Naive thymus-derived CD4-positive, alpha-beta T cell (primary cell): ENCODE results near the gene FBXO41. TPM values are rescaled to one million over a fixed set of nuclear protein-coding genes. Genes with fewer than 3 reads are reported as not detected.

ENCODE experiments used
- ATAC-seq: fragments of 150-1000 bp; cut with Tn5 transposase; 2 replicates; pipeline ENCODE4 v1.10.0; 2021; ENCODE audit warnings: mild to moderate bottlenecking, moderate library complexity
- CTCF ChIA-PET: fragments of 350-600 bp; sonication (Branson Sonifier 250); formaldehyde crosslinking; loops from one replicate; lab custom pipeline; 2021; ENCODE audit warnings: antibody characterized with exemption; lab: Charles Lee
- POLR2A ChIA-PET: fragments of 350-600 bp; sonication (Branson Sonifier 250); formaldehyde crosslinking; loops from one replicate; lab custom pipeline; 2021; ENCODE audit warnings: antibody characterized with exemption, inconsistent platforms; lab: Charles Lee
- DNase-seq, 9 donors: peaks; one replicate each; pipeline versions ENCODE4 v3.0.0 to v3.0.0-alpha.2; 2020 to 2022; ENCODE audit warnings: mixed read lengths in 1 of 9
- H3K27ac ChIP-seq: one replicate; pipeline ENCODE4 v1.7.0; 2013; ENCODE audit warnings: mild to moderate bottlenecking, low read depth, low read length, moderate library complexity
- H3K27me3 ChIP-seq, 2 donors: one replicate each; pipeline ENCODE4 v1.7.0; 2013; ENCODE audit warnings: low read length in 2 of 2, mild to moderate bottlenecking in 2 of 2, moderate library complexity in 2 of 2; ENCODE audit not compliant: control insufficient read depth in 2 of 2, insufficient read depth in 2 of 2
- H3K36me3 ChIP-seq, 3 experiments: 1 replicate in 2 of 3; 2 replicates in 1 of 3; pipeline ENCODE4 v1.7.0; 2013; ENCODE audit warnings: low read length in 3 of 3, mild to moderate bottlenecking in 3 of 3, moderate library complexity in 1 of 3; ENCODE audit not compliant: insufficient read depth in 3 of 3, control insufficient read depth in 2 of 3
- H3K4me1 ChIP-seq, 2 donors: one replicate each; pipeline ENCODE4 v1.7.0; 2013; ENCODE audit warnings: low read length in 2 of 2, mild to moderate bottlenecking in 2 of 2, moderate library complexity in 1 of 2; ENCODE audit not compliant: control insufficient read depth in 2 of 2, insufficient read depth in 2 of 2
- H3K4me3 ChIP-seq: 2 replicates; pipeline ENCODE4 v1.7.0; 2013; ENCODE audit warnings: mild to moderate bottlenecking, low read length
- H3K9me3 ChIP-seq, 3 experiments: 1 replicate in 2 of 3; 2 replicates in 1 of 3; pipeline ENCODE4 v1.7.0; 2013; ENCODE audit warnings: low read length in 3 of 3; ENCODE audit not compliant: control insufficient read depth in 2 of 3
- H3K27ac Mint-ChIP-seq, 9 donors: one replicate each; pipeline ENCODE4 v1.8.0; 2020 to 2022; ENCODE audit warnings: mixed read lengths in 9 of 9, mild to moderate bottlenecking in 8 of 9, moderate library complexity in 5 of 9, inconsistent platforms in 2 of 9
- H3K27me3 Mint-ChIP-seq, 5 donors: one replicate each; pipeline ENCODE4 v1.8.0; 2021 to 2022; ENCODE audit warnings: mixed read lengths in 5 of 5, mild to moderate bottlenecking in 1 of 5
- H3K36me3 Mint-ChIP-seq, 5 donors: one replicate each; pipeline ENCODE4 v1.8.0; 2020 to 2022; ENCODE audit warnings: mixed read lengths in 5 of 5, mild to moderate bottlenecking in 3 of 5, inconsistent platforms in 1 of 5
- H3K4me1 Mint-ChIP-seq, 7 donors: one replicate each; pipeline ENCODE4 v1.8.0; 2020 to 2022; ENCODE audit warnings: mixed read lengths in 7 of 7, mild to moderate bottlenecking in 3 of 7, inconsistent platforms in 1 of 7
- H3K4me3 Mint-ChIP-seq, 10 donors: one replicate each; pipeline ENCODE4 v1.8.0; 2020 to 2022; ENCODE audit warnings: mild to moderate bottlenecking in 10 of 10, mixed read lengths in 10 of 10, moderate library complexity in 6 of 10, inconsistent platforms in 2 of 10
- H3K9me3 Mint-ChIP-seq, 11 donors: one replicate each; pipeline ENCODE4 v1.8.0; 2020 to 2022; ENCODE audit warnings: mixed read lengths in 11 of 11, mild to moderate bottlenecking in 4 of 11, inconsistent platforms in 1 of 11, moderate library complexity in 1 of 11
- intact Hi-C, 2 donors: fragments of 100-400 bp; cut with micrococcal nuclease; formaldehyde crosslinking; loops; one replicate each; pipeline ENCODE4 v1.15.1; 2023
- polyA plus RNA-seq, 2 donors: library from polyadenylated mRNA; unstranded; fragments of 300-500 nt; fragmentation: Illumina TruSeq; gene quantifications; one replicate each; pipeline ENCODE4 v1.2.3, GENCODE V29; 2021
- total RNA-seq, 6 experiments: library from RNA in 5 of 6; stranded (reverse) in 5 of 6; gene quantifications; 1 replicate in 5 of 6; 2 replicates in 1 of 6; pipeline ENCODE4 v1.2.3 and lab custom pipeline; 2021 to 2026

The FBXO41 gene
- total and polyA plus RNA-seq, 7 experiments from 2014 or later = 1.5 to 19.6 (median 14.1) TPM

DNA sequence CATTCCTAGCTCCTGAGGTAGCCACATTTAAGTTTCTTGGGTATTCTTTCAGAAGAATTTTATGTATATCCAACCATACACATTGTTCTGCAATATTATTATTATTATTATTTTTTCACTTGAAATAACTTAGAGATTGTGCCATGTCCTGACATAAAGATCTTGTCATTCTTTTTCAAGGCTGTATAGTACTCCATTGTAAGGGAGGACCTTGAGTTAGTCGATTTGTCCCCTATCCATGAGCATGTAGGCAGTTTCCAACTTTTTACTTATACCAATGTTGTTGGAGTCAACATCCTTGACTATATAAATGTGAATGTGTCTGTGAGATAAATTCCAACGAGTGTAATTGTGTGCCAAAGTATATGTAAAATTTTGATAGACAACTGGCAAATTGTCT lies 10.0 kb upstream of the FBXO41 start:
- ATAC-seq = no peak
- Histone ChIP-seq H3K4me1 (peaks cover 17 to 18% of the 10 kb centered on the region in 2 donors), H3K4me3 (no peak overlapping the region), H3K9me3 (no peaks in the 10 kb centered on the region), H3K27ac (no peak overlapping the region), H3K27me3 (peaks cover 11 to 25% of the 10 kb centered on the region in 2 donors), H3K36me3 (no peaks in the 10 kb centered on the region)
- H3K4me3 Mint-ChIP-seq = peak overlapping the region in 6 of 10 donors; percentile 32 to 68 (median 60)
- H3K4me1 Mint-ChIP-seq = peaks cover 7 to 25% (median 14%) of the 10 kb centered on the region in 7 donors
- H3K27me3 Mint-ChIP-seq = peaks cover 50 to 78% (median 62%) of the 10 kb centered on the region in 5 donors
- no peak for DNase-seq
- H3K27ac Mint-ChIP-seq = no peak overlapping the region
- ChIA-PET CTCF (no interaction called here), POLR2A (interaction anchor here (2.4 kb wide), 1 partner anchor 61 kb away, joined by 9 read pairs; the partner anchor contains the start of gene PRADC1)
- intact Hi-C loops = loop anchor here (5.0 to 10.0 kb wide), 3 partner anchors 182 to 1278 kb away; partner anchors contain the start of genes RAB11FIP5 (in 1 of the 2) and SPR (in 1 of the 2)
- no peaks in the 10 kb centered on the region for H3K36me3 Mint-ChIP-seq
- H3K9me3 Mint-ChIP-seq = peaks cover 0 to 4% (median 0%) of the 10 kb centered on the region in 11 donors

DNA sequence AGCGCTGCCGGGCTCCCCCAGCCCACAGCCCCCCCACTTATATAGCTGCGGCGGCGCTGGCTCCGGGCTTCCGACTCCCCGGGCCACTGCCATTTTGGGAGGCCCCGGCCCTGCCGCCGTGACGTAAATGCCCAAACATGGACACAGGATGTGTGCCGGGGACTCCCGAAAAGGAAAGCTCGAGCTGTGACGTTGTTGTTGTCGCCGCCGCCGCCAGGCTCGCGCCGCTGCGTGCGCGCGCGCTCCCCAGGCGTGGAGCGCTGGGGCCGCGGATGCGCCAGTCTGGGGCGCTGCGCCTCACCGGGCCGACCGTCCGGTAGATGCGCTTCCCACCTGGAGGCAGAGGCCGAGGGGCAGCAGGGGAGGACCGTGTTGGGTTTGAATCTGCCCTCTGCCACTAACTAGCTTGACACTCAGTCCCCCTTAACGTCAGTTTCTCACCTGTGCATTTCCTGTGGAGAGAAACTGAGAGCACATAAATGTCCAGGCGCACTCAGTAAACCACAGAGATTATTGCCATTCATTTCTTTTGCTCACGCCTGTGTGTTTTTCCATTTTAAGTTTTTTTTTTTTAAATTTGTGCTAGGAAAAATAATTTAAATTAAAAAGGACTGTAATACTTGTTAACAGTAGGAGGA lies 9.4 kb upstream of the FBXO41 start, which contains the start of gene EGR4:
Gene EGR4 (minus strand): TSS at position 15 of the 638 bp plus-strand sequence. CDS start 231 bp downstream, outside the sequence.
- Histone ChIP-seq H3K4me1 (peaks cover 17 to 18% of the 10 kb centered on the region in 2 donors), H3K9me3 (no peaks in the 10 kb centered on the region), H3K4me3 (peak within 1 kb of the TSS; percentile 72), H3K36me3 (no peaks in the 10 kb centered on the region), H3K27me3 (peaks cover 11 to 25% of the 10 kb centered on the region in 2 donors), H3K27ac (no peak within 1 kb of the TSS)
- ChIA-PET CTCF (no interaction called here), POLR2A (interaction anchor here (2.4 kb wide), 1 partner anchor 61 kb away, joined by 9 read pairs; the partner anchor contains the start of gene PRADC1)
- ATAC-seq = peak; percentile 94
- Mint-ChIP-seq H3K36me3 (no peaks in the 10 kb centered on the region), H3K4me3 (peak within 1 kb of the TSS; percentile 59 to 82 (median 72)), H3K4me1 (peaks cover 7 to 25% (median 14%) of the 10 kb centered on the region in 7 donors), H3K27ac (peak within 1 kb of the TSS in 4 of 9 donors; percentile 9 to 81 (median 30)), H3K9me3 (peaks cover 0 to 4% (median 0%) of the 10 kb centered on the region in 11 donors), H3K27me3 (peaks cover 48 to 83% (median 66%) of the 10 kb centered on the region in 5 donors)
- DNase-seq = peak; percentile 70 to 96 (median 88)
- intact Hi-C loops = loop anchor here (1.0 to 10.0 kb wide), 9 partner anchors 9 to 1279 kb away; partner anchors contain the start of genes ALMS1 (in 2 of the 2), FBXO41 (in 2 of the 2), CCT7 (in 1 of the 2) and PRADC1 (in 1 of the 2)

DNA sequence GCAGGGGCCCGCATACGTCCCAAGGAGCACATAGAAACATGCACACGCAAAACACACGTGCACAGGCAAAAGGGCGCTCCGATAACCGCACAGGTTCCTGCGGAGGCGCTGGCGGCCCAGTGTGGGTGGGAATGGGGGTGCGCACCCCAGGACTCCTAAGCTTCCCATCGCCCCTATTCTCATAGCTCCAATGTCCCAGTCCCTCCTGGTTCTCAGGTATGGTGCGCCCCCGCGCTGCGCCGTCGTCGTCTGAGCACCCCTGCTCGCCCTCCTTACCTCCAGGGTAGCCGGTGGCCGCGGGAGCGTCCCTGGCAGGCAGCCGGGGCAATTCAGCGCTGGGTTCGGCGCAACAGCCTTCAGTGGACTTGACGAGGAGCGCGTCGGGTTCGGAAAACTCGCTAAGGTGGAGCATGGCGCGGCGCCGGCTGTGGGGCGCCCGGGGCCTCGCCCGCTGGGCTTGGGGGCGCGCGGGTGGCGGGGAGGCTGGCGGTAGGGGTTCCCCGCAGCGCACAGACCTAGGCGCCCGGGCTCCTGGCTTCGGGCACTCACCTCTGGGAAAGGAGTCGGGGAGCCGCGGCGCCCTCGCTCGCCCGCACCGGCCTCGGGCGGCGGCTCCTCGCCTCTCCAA lies 8.7 kb upstream of the FBXO41 start:
- peak in 4 of 9 donors; percentile 9 to 34 (median 12) for DNase-seq
- Mint-ChIP-seq H3K36me3 (no peaks in the 10 kb centered on the region), H3K27me3 (peaks cover 48 to 86% (median 66%) of the 10 kb centered on the region in 5 donors), H3K4me3 (peak overlapping the region; percentile 42 to 78 (median 68)), H3K27ac (peak overlapping the region in 4 of 9 donors; percentile 9 to 32 (median 30)), H3K9me3 (peaks cover 0 to 4% (median 0%) of the 10 kb centered on the region in 11 donors), H3K4me1 (peaks cover 7 to 25% (median 14%) of the 10 kb centered on the region in 7 donors)
- ATAC-seq = no peak
- Histone ChIP-seq H3K9me3 (no peaks in the 10 kb centered on the region), H3K4me3 (peak overlapping the region; percentile 72), H3K27me3 (peaks cover 11 to 25% of the 10 kb centered on the region in 2 donors), H3K36me3 (no peaks in the 10 kb centered on the region), H3K27ac (no peak overlapping the region), H3K4me1 (peaks cover 17 to 18% of the 10 kb centered on the region in 2 donors)
- intact Hi-C loops = loop anchor here (1.0 to 10.0 kb wide), 9 partner anchors 9 to 1279 kb away; partner anchors contain the start of genes ALMS1 (in 2 of the 2), FBXO41 (in 2 of the 2), CCT7 (in 1 of the 2) and PRADC1 (in 1 of the 2)
- ChIA-PET CTCF (no interaction called here), POLR2A (interaction anchor here (2.4 kb wide), 1 partner anchor 60 kb away, joined by 9 read pairs; the partner anchor contains the start of gene PRADC1)

DNA sequence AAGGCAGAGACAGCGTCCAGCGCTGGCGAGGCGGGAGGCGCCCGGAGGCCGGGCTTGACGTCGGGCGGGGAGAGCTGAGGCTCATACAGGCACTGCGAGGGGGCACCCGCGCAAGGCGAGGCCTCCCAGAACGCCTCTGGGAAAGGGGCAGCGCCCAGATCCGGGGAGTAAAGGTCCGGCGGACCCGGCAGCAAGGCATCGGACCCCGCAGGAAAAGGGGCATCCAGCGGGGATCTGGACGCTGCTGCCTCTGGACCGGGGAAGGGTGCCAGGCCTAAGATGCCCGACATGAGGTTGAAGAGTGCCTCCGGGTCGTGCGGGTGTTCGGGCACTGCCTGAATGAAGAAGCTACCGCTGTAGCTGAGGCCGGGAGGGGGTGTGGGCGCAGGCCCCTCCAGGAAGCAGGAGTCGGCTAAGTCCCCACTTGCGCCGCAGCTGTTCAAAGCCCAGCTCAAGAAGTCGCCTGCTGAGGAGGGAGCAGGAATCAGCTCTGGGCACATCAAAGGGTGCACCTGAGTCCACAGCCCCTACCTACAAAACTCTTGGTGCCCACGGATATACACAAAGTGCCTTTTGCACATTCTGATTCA lies 8.1 kb upstream of the FBXO41 start:
- intact Hi-C loops = loop anchor here (2.0 to 10.0 kb wide), 4 partner anchors 180 to 1280 kb away; partner anchors contain the start of genes RAB11FIP5 (in 1 of the 2), SFXN5 (in 1 of the 2) and SPR (in 1 of the 2)
- H3K4me3 ChIP-seq = peak overlapping the region; percentile 72
- no peaks in the 10 kb centered on the region for H3K9me3 ChIP-seq
- CTCF ChIA-PET = no interaction called here
- POLR2A ChIA-PET = interaction anchor here (2.4 kb wide), 1 partner anchor 59 kb away, joined by 9 read pairs; the partner anchor contains the start of gene PRADC1
- peaks cover 17 to 18% of the 10 kb centered on the region in 2 donors for H3K4me1 ChIP-seq
- Mint-ChIP-seq H3K9me3 (peaks cover 0 to 3% (median 0%) of the 10 kb centered on the region in 11 donors), H3K4me3 (peak overlapping the region; percentile 42 to 78 (median 68)), H3K27ac (peak overlapping the region in 2 of 9 donors; percentile 32), H3K27me3 (peaks cover 42 to 84% (median 61%) of the 10 kb centered on the region in 5 donors), H3K36me3 (no peaks in the 10 kb centered on the region), H3K4me1 (peaks cover 7 to 25% (median 14%) of the 10 kb centered on the region in 7 donors)
- H3K36me3 ChIP-seq = no peaks in the 10 kb centered on the region
- peaks cover 11 to 24% of the 10 kb centered on the region in 2 donors for H3K27me3 ChIP-seq
- ATAC-seq (no peak), DNase-seq (peak in 2 of 9 donors; percentile 11 to 25)
- H3K27ac ChIP-seq = no peak overlapping the region

DNA sequence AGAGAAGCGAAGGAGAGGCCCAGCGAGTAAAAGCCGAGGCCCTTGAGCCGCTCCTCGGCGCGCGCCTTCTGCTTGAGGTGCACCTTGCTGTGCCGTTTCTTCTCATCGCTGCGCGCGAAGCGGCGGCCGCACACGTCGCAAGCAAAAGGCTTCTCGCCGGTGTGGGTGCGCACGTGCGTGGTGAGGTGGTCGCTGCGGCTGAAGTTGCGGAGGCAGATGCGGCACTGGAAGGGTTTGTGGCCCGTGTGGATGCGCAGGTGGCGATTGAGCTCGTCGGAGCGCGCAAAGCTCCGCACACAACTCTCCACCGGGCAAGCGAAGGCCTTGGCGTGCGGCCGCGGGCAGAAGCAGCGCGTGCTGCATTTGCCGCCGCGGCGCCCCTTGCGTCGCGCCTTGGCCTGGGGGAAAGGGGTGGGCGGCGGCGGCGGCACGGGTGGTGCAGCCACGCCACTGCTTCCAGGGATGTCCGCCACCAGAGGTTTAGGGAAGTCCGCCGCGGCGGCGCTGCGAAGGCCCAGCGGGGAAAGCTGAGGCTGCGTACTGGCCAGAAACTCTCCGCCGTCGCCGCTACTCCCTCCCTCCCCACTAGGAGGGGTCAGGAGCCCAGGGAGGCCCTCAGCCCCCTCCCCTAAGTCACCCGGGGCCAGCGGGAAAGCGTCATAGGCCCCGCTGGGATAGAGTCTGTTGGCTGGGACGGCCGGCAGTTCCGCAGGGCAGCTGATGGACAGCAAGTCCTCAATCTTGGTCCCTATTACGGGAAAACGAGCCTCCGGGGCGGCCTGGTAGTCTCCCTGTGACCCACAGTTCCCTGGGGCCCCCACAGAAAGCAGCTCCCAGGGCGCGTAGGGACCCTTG lies 7.4 kb upstream of the FBXO41 start:
- no peaks in the 10 kb centered on the region for H3K36me3 ChIP-seq
- Mint-ChIP-seq H3K27ac (no peak overlapping the region), H3K4me1 (peaks cover 7 to 25% (median 14%) of the 10 kb centered on the region in 7 donors), H3K36me3 (no peaks in the 10 kb centered on the region), H3K9me3 (peaks cover 0 to 3% (median 0%) of the 10 kb centered on the region in 11 donors), H3K4me3 (peak overlapping the region; percentile 61 to 78 (median 76)), H3K27me3 (peaks cover 35 to 81% (median 53%) of the 10 kb centered on the region in 5 donors)
- ATAC-seq (peak; percentile 8), DNase-seq (no peak)
- CTCF ChIA-PET = interaction anchor here (1.9 kb wide), 1 partner anchor 59 kb away, joined by 6 read pairs; the partner anchor contains the start of gene PRADC1
- H3K4me3 ChIP-seq = peak overlapping the region; percentile 25
- no peaks in the 10 kb centered on the region for H3K9me3 ChIP-seq
- H3K27me3 ChIP-seq = peaks cover 11 to 23% of the 10 kb centered on the region in 2 donors
- peaks cover 17 to 18% of the 10 kb centered on the region in 2 donors for H3K4me1 ChIP-seq
- no peak overlapping the region for H3K27ac ChIP-seq
- POLR2A ChIA-PET = interaction anchor here (2.4 to 3.4 kb wide), 2 partner anchors 57 to 59 kb away, joined by 9 to 25 read pairs; partner anchors contain the start of genes CCT7 and PRADC1
- intact Hi-C loops = loop anchor here (1.0 to 10.0 kb wide), 8 partner anchors 11 to 1281 kb away; partner anchors contain the start of genes RAB11FIP5 (in 1 of the 2), SFXN5 (in 1 of the 2), SMYD5 (in 1 of the 2) and SPR (in 1 of the 2)
